Measurements from ENCODE around the gene SORCS2. TPM values are rescaled to one million over a fixed set of nuclear protein-coding genes. Genes with fewer than 3 reads are reported as not detected.
A peak's percentile ranks its signal among the peaks of the same experiment; 100 is the strongest.

SORCS2 gene
- total and polyA plus RNA-seq, 2 of the 13 experiments (the other 11 are each of a cell fraction or from before 2014, with no cell fraction given) = 0.82 to 1.0 TPM

GRCh38 chr4:7638984-7639789, 446.8 kb downstream of the SORCS2 start (continued):
- TF ChIP-seq ZUFSP (CRISPR knock-in tag; IDR thresholded peaks at IDR 0.05; ENCODE audit: borderline replicate concordance) = no peak
- no peak for TF ChIP-seq ZKSCAN1 (IDR thresholded peaks at IDR 0.05; ENCODE audit: low read length)
- no peak for TF ChIP-seq THAP8 (CRISPR knock-in tag; IDR thresholded peaks at IDR 0.05; ENCODE audit: borderline replicate concordance)
- no peak for TF ChIP-seq ZNF746 (CRISPR knock-in tag; IDR thresholded peaks at IDR 0.05)
- peak; percentile 23; the same call in 1 of the 2 replicates for TF ChIP-seq FOXK1 (CRISPR knock-in tag; IDR thresholded peaks at IDR 0.05; ENCODE audit: borderline replicate concordance, low read depth)
- no peak for TF ChIP-seq ATF7-NPFF (CRISPR knock-in tag; IDR thresholded peaks at IDR 0.05; ENCODE audit: low read depth)
- no peak for TF ChIP-seq ZSCAN20 (CRISPR knock-in tag; IDR thresholded peaks at IDR 0.05; ENCODE audit: borderline replicate concordance)
- no peak for TF ChIP-seq ATF6 (CRISPR knock-in tag; conservative IDR thresholded peaks at IDR 0.05)
- TF ChIP-seq ZNF674 (CRISPR knock-in tag; IDR thresholded peaks at IDR 0.05; ENCODE audit: low read depth) = no peak
- TF ChIP-seq NBN (conservative IDR thresholded peaks at IDR 0.05) = no peak
- TF ChIP-seq ZNF777 (CRISPR knock-in tag; IDR thresholded peaks at IDR 0.05) = no peak
- peak; percentile 44; the same call in 1 of the 2 replicates for TF ChIP-seq HMG20A (CRISPR knock-in tag; IDR thresholded peaks at IDR 0.05; ENCODE audit: borderline replicate concordance)
- TF ChIP-seq RNF2 (conservative IDR thresholded peaks at IDR 0.05; ENCODE audit: low read depth) = no peak
- peak; percentile 80; the same call in 1 of the 2 replicates for TF ChIP-seq PAXIP1 (CRISPR knock-in tag; conservative IDR thresholded peaks at IDR 0.05)
- TF ChIP-seq POLR2A (IDR thresholded peaks at IDR 0.05; ENCODE audit: insufficient read depth in 1 of 2, low read depth in 2 of 2, low read length in 2 of 2) = no peak
- TF ChIP-seq SP4 (CRISPR knock-in tag; IDR thresholded peaks at IDR 0.05) = no peak
- no peak for TF ChIP-seq ZNF441 (CRISPR knock-in tag; IDR thresholded peaks at IDR 0.05; ENCODE audit: borderline replicate concordance)
- TF ChIP-seq NR2F1 (CRISPR knock-in tag; IDR thresholded peaks at IDR 0.05) = 0 out of 4 replicates have a peak, but pooled peaks of 1 of the 2 experiments have one; percentile 34
- TF ChIP-seq MNT (IDR thresholded peaks at IDR 0.05) = no peak
- 0 out of 2 replicates have a peak, but pooled peaks have one; percentile 44 for TF ChIP-seq ZNF543 (CRISPR knock-in tag; IDR thresholded peaks at IDR 0.05)
